ENCODE results near the gene DGCR8.

Gene DGCR8

DNA sequence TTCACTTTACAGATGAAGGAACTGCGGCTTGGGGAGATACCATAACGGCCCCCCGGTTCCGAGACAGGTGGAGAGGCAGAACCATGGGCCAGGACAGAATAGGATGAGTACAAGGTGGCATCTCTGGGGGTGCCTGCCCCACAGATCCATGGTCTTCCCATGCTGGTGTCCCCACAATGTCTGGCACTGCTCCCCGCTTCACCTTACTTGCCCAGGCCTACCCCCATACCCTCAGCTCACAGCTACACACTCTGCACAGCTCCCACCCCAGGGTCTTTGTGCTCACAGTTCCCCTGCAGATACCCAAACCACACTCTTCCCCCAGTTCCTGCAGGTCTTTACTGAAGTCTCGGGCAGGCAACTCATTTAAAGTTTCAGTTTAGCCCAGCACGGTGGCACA, 11.4 kb upstream of the DGCR8 start:
- no peak for DNase-seq

DNA sequence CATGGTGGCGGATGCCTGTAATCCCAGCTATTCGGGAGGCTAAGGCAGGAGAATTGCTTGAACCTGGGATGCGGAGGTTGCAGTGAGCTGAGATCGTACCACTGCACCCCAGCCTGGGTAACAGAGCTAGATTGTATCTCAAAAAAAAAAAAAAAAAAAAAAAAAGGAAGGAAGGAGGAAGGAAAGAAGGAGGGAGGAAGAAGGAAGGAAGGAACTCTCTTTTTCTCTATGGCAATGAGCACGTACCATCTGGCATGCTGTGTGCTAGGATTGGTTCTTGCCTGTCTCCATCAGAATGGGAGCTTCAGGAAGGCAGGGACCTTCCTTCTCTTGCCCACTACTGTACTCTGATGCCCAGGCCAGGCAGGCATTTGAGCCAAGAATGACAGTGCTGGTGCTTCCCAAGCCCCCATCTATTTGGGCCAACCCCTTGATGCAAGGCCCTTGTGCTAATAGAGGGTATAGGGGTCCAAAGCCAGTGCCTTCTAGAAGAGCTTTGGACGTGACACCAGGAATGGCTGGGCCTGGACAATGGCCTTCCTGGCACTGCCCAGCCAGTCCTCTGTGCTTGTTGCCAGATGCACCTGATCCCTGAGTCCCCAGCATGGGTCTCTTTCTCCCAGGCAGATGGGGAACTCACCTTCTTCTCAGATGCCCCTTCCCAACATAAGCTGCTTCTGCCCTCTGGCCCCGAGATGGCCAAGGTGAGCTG, 10.6 kb upstream of the DGCR8 start:
- no peak for DNase-seq

DNA sequence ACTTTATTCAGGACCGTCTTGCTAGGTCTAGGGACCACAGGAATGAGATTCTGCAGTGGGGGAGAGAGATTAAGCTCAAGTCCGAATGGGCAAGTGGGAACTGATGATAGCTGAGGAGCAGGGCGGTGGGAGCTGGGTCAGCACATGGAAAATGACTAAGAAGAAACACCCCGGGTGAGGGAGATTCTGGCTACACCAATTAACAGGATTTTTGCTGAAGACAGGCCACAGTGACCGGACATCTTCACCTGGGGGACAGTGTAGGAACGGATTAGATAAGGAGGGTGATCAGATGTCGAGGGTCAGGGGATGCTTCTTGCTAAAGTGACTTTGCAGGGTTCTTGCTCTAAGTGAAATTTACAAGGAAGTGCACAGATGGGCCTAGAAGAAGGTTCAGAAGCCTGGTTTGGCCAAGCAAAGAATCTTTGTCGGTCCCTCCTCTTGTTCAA, 8.5 kb upstream of the DGCR8 start:
- no peak for DNase-seq

GRCh38 chr22:20076627-20077172, 3.3 kb upstream of the DGCR8 start:
- no peak for DNase-seq

DNA sequence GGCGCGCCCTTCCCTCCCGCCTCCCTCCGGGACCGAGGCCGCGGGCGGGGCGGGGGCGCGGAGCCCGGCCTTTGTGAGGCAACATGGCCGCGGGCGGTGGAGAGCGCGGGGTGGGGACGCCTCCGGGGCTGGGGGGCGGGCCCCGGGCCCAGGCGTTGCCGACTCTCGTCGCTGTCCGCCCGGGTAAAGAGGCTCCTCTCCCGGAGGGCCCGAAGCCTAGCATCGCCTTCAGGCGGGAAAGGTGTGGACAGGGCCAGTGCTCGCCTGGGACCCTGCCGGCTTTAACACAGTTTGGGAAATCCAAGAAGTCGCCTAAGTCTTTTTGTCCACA, 369 bp downstream of the DGCR8 start:
- DNase-seq, result peak; percentile 64

- DNase-seq, result no peak
Measured at GRCh38 chr22:20080776-20081654, 974 bp downstream of the DGCR8 start.

GRCh38 chr22:20083157-20083890, 3.3 kb downstream of the DGCR8 start:
- no peak for DNase-seq

- no peak for DNase-seq
Measured at GRCh38 chr22:20083891-20084546, 4.0 kb downstream of the DGCR8 start.

GRCh38 chr22:20084547-20085413, 4.7 kb downstream of the DGCR8 start:
- no peak for DNase-seq

- DNase-seq, result no peak
Measured at GRCh38 chr22:20085651-20086050, 5.6 kb downstream of the DGCR8 start.

- no peak for DNase-seq
Measured at GRCh38 chr22:20086101-20086599, 6.1 kb downstream of the DGCR8 start.

DNA sequence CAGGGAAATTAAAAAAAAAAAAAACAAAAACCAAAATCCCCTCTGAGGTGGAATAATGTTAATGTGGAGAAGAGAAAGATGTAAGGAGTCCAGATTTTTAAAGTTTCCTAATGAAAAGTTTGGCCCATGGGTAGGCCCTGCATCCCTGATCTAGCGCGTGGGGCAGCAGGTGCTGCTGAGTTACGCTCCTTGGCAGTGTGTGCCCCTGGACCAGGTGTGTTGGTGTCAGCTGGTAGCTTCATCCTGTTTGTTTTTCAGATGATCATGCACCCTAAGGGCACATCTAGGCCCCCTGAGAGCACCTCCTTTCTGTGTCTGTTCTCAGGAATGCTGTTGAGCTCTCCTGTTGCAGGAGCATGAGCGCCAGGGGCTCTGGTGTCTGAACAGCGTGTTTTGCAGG, 6.7 kb downstream of the DGCR8 start:
- DNase-seq, result no peak

DNA sequence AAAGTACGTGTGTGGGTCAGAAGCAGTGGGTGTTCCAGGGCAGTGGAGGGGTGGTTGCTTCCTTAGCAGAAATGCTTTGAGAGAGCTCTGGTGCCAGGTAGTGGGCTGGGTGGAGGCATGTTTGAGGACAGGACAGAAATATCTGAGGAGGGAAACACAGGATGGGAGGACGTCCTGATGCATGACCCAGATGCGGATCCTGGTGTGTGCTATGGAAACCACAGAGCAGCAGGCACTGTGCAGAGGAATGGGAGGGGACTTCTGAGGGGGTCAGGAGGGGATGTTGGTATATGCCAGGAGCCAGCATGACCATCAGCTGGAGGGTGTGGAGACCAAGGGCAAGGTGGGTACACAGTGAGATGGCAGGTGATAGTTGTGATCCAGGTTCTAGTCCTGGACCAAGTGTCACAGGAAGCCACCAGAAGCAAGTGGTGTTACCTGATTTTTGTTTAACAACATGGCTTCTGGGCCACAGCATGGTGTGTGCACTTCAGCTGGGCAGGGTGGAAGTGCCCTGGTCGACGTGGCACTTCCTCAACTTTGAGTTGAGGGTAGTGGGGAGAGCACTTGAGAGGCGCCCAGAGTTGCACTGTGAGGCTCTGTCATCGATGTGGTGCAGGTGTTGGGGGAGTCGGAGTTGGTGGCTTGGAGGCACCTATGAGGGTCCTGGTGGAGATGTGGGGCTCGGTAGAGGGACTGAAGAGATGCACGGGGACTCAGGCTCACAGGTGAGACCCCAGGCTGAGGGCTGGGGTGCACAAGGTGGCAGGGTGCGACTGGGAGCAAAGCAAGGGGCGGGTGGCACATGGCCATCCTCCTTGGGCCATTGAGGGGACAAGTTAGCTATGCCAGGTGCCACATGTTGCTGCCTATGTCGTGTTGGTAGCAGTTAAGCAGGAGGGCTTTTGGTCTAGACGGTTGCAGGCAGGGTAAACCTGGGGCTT, 7.5 kb downstream of the DGCR8 start:
- DNase-seq, result peak; percentile 30

DNA sequence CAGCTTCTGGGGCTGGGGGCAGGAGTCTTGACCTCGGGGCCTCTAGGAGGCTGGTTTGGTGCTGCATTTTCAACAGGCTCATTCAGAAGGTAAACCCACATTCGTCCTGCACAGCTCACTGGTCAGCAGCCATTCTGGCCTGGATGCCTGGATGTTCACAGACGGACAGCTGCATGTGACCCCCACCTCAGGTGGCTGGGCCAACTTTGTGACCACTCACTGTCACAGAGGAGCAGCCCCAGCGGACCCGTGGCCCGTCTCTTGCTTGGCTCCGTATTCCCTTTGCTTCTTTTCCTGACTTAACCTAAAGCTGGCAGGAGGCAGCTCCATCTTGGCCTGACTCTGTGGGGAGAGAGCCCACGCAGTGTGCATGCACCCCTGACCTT, 8.2 kb downstream of the DGCR8 start:
- DNase-seq, result no peak

DNA sequence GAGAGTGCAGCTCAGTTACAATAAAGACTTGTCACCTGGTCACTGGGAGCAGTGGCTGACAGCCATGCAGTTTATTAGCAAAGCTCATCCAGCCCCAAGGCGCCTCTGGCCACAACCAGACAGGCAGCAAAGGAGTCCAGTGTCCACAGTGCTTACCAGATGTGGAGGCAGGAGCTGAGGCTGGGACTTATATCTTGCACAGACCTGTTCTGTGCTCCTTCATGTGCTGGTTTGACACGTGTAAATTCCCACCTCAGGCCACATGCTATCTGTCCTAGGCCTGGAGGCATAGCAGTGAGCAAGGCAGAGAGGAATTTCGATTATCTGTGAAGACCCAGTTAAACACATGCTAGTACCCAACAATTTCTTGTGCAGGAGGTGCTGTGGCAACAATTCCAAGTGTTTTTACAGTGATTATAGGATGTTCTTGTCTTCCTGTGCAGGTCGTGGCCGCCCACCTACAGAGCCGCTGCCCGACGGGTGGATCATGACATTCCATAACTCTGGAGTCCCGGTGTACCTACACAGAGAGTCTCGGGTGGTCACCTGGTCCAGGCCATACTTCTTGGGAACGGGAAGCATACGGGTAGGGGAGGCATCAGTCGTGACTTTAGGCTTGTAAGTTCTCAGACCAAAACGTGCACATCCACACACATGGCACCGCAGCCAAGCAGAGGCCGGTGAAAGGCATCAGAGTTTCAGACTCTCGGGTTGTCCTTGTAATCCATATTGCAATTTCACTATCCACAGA, 9.4 kb downstream of the DGCR8 start:
- DNase-seq, result no peak

- DNase-seq, result no peak
Measured at GRCh38 chr22:20089977-20090729, 10.1 kb downstream of the DGCR8 start.

GRCh38 chr22:20090730-20091240, 10.7 kb downstream of the DGCR8 start:
- DNase-seq, result no peak

DNA sequence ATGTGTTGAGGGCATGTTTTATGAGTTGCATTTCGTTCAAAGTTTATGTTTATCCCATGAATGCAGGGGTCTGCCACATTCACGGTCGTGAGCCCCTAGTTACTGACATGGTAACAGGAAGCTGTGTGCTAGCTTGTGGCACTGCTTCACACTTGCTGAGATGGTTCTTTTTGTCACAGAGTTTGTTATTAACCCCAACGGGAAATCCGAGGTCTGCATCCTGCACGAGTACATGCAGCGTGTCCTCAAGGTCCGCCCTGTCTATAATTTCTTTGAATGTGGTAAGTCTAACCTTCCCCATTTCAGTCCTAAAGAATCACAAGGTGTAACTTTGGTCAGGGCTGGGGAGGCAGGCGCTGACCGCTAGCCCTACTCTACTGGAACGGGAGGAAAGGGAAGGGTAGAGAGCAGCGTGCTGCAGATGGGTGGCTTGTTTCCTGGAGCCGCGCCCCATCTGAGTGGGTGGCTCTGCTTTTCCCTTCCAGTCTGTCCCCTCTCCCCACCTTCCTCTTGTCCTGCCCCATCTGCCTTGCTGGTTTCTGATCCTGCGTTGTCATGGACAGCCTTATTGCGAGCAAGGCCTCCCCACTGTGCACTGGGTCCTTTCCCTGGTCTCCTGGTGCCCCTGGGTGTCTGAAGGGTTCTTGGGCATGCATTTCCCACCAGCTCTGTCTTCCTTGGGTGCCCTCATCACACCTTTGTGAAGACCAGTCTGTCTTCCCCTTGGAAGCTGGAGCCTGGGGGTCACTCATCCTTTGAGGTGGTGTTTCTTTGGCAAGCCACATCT, 11.8 kb downstream of the DGCR8 start:
- DNase-seq, result no peak
